ENCODE data around the gene OR10H2. TPM values are rescaled to one million over a fixed set of nuclear protein-coding genes. Genes with fewer than 3 reads are reported as not detected.

Gene OR10H2
- total RNA-seq, 1 donor from 2014 or later = not detected

DNA sequence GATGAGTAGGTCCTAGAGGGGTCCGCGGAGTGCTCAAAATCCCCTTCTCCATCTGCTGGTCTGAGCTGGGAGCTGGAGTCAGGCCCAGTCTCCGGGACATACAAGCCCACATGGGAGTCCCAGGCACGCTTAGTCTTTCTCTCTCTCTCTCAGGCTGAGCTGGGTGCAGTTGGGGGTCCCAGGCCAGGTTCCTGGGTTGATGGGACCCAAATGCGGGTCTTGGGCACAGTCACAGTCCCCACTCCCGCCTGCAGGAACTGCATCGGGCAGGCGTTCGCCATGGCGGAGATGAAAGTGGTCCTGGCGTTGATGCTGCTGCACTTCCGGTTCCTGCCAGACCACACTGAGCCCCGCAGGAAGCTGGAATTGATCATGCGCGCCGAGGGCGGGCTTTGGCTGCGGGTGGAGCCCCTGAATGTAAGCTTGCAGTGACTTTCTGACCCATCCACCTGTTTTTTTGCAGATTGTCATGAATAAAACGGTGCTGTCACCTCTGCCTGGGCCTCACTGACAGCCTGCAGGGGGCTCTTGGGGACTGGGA is 31.1 kb upstream of the OR10H2 start:
- Mint-ChIP-seq H3K27me3 (ENCODE audit: low read depth, unreplicated experiment) (no peaks in the 10 kb centered on the region), H3K36me3 (ENCODE audit: low read depth, unreplicated experiment) (no peaks in the 10 kb centered on the region), H3K4me1 (ENCODE audit: low read depth, unreplicated experiment) (no peaks in the 10 kb centered on the region), H3K27ac (ENCODE audit: unreplicated experiment) (no peak overlapping the region), H3K9me3 (ENCODE audit: unreplicated experiment) (peaks cover 11% of the 10 kb centered on the region), H3K4me3 (ENCODE audit: unreplicated experiment) (no peak overlapping the region)
- H3K9me3 ChIP-seq (ENCODE audit: insufficient read depth, low read depth, low read length) = no peaks in the 10 kb centered on the region
- FAIRE-seq = no peak
- H3K4me3 ChIP-seq (ENCODE audit: insufficient read depth, low read depth, low read length) = no peak overlapping the region
- no peaks in the 10 kb centered on the region for H3K79me2 ChIP-seq (ENCODE audit: insufficient read depth, low read length)
- H3K4me1 ChIP-seq (ENCODE audit: insufficient read depth, low read length) = no peaks in the 10 kb centered on the region
- TF ChIP-seq, protein P1, sequence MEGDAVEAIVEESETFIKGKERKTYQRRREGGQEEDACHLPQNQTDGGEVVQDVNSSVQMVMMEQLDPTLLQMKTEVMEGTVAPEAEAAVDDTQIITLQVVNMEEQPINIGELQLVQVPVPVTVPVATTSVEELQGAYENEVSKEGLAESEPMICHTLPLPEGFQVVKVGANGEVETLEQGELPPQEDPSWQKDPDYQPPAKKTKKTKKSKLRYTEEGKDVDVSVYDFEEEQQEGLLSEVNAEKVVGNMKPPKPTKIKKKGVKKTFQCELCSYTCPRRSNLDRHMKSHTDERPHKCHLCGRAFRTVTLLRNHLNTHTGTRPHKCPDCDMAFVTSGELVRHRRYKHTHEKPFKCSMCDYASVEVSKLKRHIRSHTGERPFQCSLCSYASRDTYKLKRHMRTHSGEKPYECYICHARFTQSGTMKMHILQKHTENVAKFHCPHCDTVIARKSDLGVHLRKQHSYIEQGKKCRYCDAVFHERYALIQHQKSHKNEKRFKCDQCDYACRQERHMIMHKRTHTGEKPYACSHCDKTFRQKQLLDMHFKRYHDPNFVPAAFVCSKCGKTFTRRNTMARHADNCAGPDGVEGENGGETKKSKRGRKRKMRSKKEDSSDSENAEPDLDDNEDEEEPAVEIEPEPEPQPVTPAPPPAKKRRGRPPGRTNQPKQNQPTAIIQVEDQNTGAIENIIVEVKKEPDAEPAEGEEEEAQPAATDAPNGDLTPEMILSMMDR (IDR thresholded peaks at IDR 0.05; ENCODE audit: insufficient read depth, low read depth, low read length) = no peak
- TF ChIP-seq EZH2 (IDR thresholded peaks at IDR 0.05; ENCODE audit: insufficient read depth, low read length) = no peak
- H3K36me3 ChIP-seq (ENCODE audit: insufficient read depth, low read length) = no peaks in the 10 kb centered on the region
- H3K9ac ChIP-seq (ENCODE audit: low read length) = no peak overlapping the region
- no peaks in the 10 kb centered on the region for H4K20me1 ChIP-seq (ENCODE audit: insufficient read depth, low read length)
- H3K27ac ChIP-seq (ENCODE audit: low read depth, low read length) = no peak overlapping the region
- DNase-seq (ENCODE audit: low read depth) = no peak
- no peaks in the 10 kb centered on the region for H3K27me3 ChIP-seq (ENCODE audit: insufficient read depth, low read length)
- H3K4me2 ChIP-seq (ENCODE audit: low read length) = no peak overlapping the region
- H2AFZ ChIP-seq (ENCODE audit: low read depth, low read length) = no peak overlapping the region

DNA sequence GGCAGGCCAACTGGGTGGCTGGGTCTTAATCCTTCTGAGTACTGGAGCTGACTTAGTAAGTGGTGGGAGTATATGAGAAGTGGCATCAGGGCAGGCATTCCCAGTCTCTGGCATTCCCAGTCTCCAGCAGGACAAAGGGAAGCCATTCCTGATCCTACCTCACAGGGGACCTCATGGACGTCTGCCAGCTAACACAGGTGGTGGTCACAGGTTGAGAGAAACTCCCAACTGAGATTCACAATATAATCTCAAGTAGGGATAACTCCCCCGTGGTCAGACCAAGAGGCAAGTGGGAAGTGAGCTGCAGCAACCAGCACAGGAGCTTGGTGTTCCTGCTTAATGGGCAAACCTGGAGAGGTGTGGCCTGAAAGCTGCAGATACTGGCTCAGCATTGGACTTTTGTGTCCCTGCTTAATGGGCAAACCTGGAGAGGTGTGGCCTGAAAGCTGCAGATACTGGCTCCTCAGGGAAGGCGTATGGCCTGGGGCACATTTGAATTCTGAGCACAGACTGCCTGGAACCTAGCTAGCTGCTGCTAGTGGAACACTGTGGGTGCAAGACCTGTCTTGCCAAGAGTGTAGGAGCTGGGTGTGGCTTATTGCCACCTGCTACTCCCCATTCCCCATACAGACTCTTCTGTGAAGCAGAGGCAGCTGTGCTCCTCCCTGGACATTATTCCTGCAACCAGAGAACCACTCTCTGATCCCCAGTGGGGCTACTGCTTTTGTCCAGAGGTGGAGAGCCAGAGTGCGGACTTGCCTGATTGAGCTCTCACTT is 25.9 kb upstream of the OR10H2 start:
- Histone ChIP-seq H3K36me3 (ENCODE audit: insufficient read depth, low read length) (no peaks in the 10 kb centered on the region), H2AFZ (ENCODE audit: low read depth, low read length) (no peak overlapping the region), H3K9me3 (ENCODE audit: insufficient read depth, low read depth, low read length) (no peaks in the 10 kb centered on the region), H3K9ac (ENCODE audit: low read length) (no peak overlapping the region), H3K79me2 (ENCODE audit: insufficient read depth, low read length) (no peaks in the 10 kb centered on the region), H3K4me2 (ENCODE audit: low read length) (no peak overlapping the region), H3K4me3 (ENCODE audit: insufficient read depth, low read depth, low read length) (no peak overlapping the region), H3K4me1 (ENCODE audit: insufficient read depth, low read length) (no peaks in the 10 kb centered on the region), H4K20me1 (ENCODE audit: insufficient read depth, low read length) (no peaks in the 10 kb centered on the region), H3K27ac (ENCODE audit: low read depth, low read length) (no peak overlapping the region), H3K27me3 (ENCODE audit: insufficient read depth, low read length) (no peaks in the 10 kb centered on the region)
- Mint-ChIP-seq H3K27ac (ENCODE audit: unreplicated experiment) (no peak overlapping the region), H3K9me3 (ENCODE audit: unreplicated experiment) (peaks cover 6% of the 10 kb centered on the region), H3K27me3 (ENCODE audit: low read depth, unreplicated experiment) (no peaks in the 10 kb centered on the region), H3K4me3 (ENCODE audit: unreplicated experiment) (no peak overlapping the region), H3K36me3 (ENCODE audit: low read depth, unreplicated experiment) (no peaks in the 10 kb centered on the region), H3K4me1 (ENCODE audit: low read depth, unreplicated experiment) (no peaks in the 10 kb centered on the region)
- no peak for DNase-seq (ENCODE audit: low read depth)
- FAIRE-seq = no peak
- TF ChIP-seq, protein P1 (IDR thresholded peaks at IDR 0.05; ENCODE audit: insufficient read depth, low read depth, low read length) = no peak
- TF ChIP-seq EZH2 (IDR thresholded peaks at IDR 0.05; ENCODE audit: insufficient read depth, low read length) = no peak

DNA sequence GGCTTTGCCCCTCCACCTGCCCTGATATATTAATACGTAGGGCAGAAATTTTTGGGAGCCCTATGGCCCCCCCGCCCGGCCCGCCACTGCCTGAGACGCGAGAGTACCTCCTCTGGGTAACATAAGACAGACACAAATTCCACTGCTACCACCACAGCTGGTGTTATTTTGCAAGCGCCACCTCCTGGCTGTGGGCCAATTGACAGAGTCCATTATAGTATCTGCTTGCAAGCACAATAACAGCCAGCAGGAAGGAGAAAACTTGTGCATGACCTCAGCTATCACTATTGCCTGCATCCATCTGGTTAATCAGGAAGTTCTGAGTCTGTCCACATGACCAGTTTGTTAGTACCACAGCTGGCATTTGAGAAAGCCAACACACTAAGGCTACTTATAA is 25.3 kb upstream of the OR10H2 start:
- no peak overlapping the region for H3K4me3 ChIP-seq (ENCODE audit: insufficient read depth, low read depth, low read length)
- no peak for FAIRE-seq
- DNase-seq (ENCODE audit: low read depth) = no peak
- H3K27me3 ChIP-seq (ENCODE audit: insufficient read depth, low read length) = no peaks in the 10 kb centered on the region
- no peaks in the 10 kb centered on the region for H3K4me1 Mint-ChIP-seq (ENCODE audit: low read depth, unreplicated experiment)
- no peaks in the 10 kb centered on the region for H3K9me3 ChIP-seq (ENCODE audit: insufficient read depth, low read depth, low read length)
- H3K36me3 ChIP-seq (ENCODE audit: insufficient read depth, low read length) = no peaks in the 10 kb centered on the region
- H3K27ac Mint-ChIP-seq (ENCODE audit: unreplicated experiment) = no peak overlapping the region
- TF ChIP-seq EZH2 (IDR thresholded peaks at IDR 0.05; ENCODE audit: insufficient read depth, low read length) = no peak
- TF ChIP-seq, protein P1 (IDR thresholded peaks at IDR 0.05; ENCODE audit: insufficient read depth, low read depth, low read length) = no peak
- H3K79me2 ChIP-seq (ENCODE audit: insufficient read depth, low read length) = no peaks in the 10 kb centered on the region
- H3K9me3 Mint-ChIP-seq (ENCODE audit: unreplicated experiment) = peaks cover 7% of the 10 kb centered on the region
- no peaks in the 10 kb centered on the region for H3K36me3 Mint-ChIP-seq (ENCODE audit: low read depth, unreplicated experiment)
- no peak overlapping the region for H3K4me3 Mint-ChIP-seq (ENCODE audit: unreplicated experiment)
- H3K4me2 ChIP-seq (ENCODE audit: low read length) = no peak overlapping the region
- no peak overlapping the region for H3K9ac ChIP-seq (ENCODE audit: low read length)
- no peak overlapping the region for H2AFZ ChIP-seq (ENCODE audit: low read depth, low read length)
- no peak overlapping the region for H3K27ac ChIP-seq (ENCODE audit: low read depth, low read length)
- H4K20me1 ChIP-seq (ENCODE audit: insufficient read depth, low read length) = no peaks in the 10 kb centered on the region
- H3K4me1 ChIP-seq (ENCODE audit: insufficient read depth, low read length) = no peaks in the 10 kb centered on the region
- no peaks in the 10 kb centered on the region for H3K27me3 Mint-ChIP-seq (ENCODE audit: low read depth, unreplicated experiment)

All from astrocyte (in vitro differentiated cells and primary cell).